Activated CD4-positive, alpha-beta memory T cell treated with anti-CD3 and anti-CD28 coated beads, Interleukin-2, amount 10 ng/mL, durations not matched to agents 7 days and 5 days (primary cell): ENCODE data around the gene EPS8L2. TPM values are rescaled to one million over a fixed set of nuclear protein-coding genes. Genes with fewer than 3 reads are reported as not detected.

ENCODE experiments used
- CTCF ChIA-PET: fragments of 350-600 bp; sonication (Branson Sonifier 250); formaldehyde crosslinking; loops from one replicate; lab custom pipeline; 2021; ENCODE audit warnings: antibody characterized with exemption, inconsistent platforms; lab: Charles Lee
- POLR2A ChIA-PET: fragments of 350-600 bp; sonication (Branson Sonifier 250); formaldehyde crosslinking; loops from one replicate; lab custom pipeline; 2021; ENCODE audit warnings: antibody characterized with exemption; lab: Charles Lee
- DNase-seq: peaks from one replicate; pipeline ENCODE4 v3.0.0-alpha.2; 2020
- H3K27ac Mint-ChIP-seq: one replicate; pipeline ENCODE4 v1.8.0; 2021; ENCODE audit warnings: mild to moderate bottlenecking, mixed read lengths
- H3K27me3 Mint-ChIP-seq: one replicate; pipeline ENCODE4 v1.8.0; 2021; ENCODE audit warnings: mixed read lengths
- H3K36me3 Mint-ChIP-seq: one replicate; pipeline ENCODE4 v1.8.0; 2021; ENCODE audit warnings: low read depth, mixed read lengths
- H3K4me1 Mint-ChIP-seq: one replicate; pipeline ENCODE4 v1.8.0; 2021; ENCODE audit warnings: mixed read lengths
- H3K4me3 Mint-ChIP-seq: one replicate; pipeline ENCODE4 v1.8.0; 2021; ENCODE audit warnings: mild to moderate bottlenecking, mixed read lengths
- H3K9me3 Mint-ChIP-seq: one replicate; pipeline ENCODE4 v1.8.0; 2021; ENCODE audit warnings: mixed read lengths
- total RNA-seq, 2 experiments: library from RNA; stranded (reverse); gene quantifications; one replicate each; pipeline ENCODE4 v1.2.3, GENCODE V29; 2021

Gene EPS8L2
- total RNA-seq = 10 to 100 TPM; 16.2 to 19.4 TPM

GRCh38 chr11:705646-706438, at the start of gene EPS8L2:
EPS8L2 (plus strand) TSS chr11:706231; CDS start chr11:709408, 3,177 bp downstream.
- Mint-ChIP-seq H3K36me3 (peaks cover 3% of the 10 kb centered on the region), H3K9me3 (no peaks in the 10 kb centered on the region), H3K4me1 (peaks cover 5% of the 10 kb centered on the region), H3K4me3 (no peak within 1 kb of the TSS), H3K27me3 (peaks cover 11% of the 10 kb centered on the region), H3K27ac (no peak within 1 kb of the TSS)
- ChIA-PET POLR2A (interaction anchor here (0.8 kb wide), 1 partner anchor 9 kb away, joined by 3 read pairs; no protein-coding TSS in a partner anchor), CTCF (no interaction called here)
- DNase-seq = no peak

- no peaks in the 10 kb centered on the region for H3K27me3 Mint-ChIP-seq
- ChIA-PET CTCF (no interaction called here), POLR2A (no interaction called here)
- H3K4me1 Mint-ChIP-seq = no peaks in the 10 kb centered on the region
- no peak overlapping the region for H3K4me3 Mint-ChIP-seq
- no peak for DNase-seq
- no peak overlapping the region for H3K27ac Mint-ChIP-seq
- H3K9me3 Mint-ChIP-seq = no peaks in the 10 kb centered on the region
- peaks cover 5% of the 10 kb centered on the region for H3K36me3 Mint-ChIP-seq
These were observed 49.6 kb upstream of the EPS8L2 start for GRCh38 chr11:656426-656825.

GRCh38 chr11:656866-657265, 49.2 kb upstream of the EPS8L2 start:
- ChIA-PET POLR2A (no interaction called here), CTCF (no interaction called here)
- H3K27me3 Mint-ChIP-seq = no peaks in the 10 kb centered on the region
- H3K9me3 Mint-ChIP-seq = no peaks in the 10 kb centered on the region
- no peak for DNase-seq
- no peaks in the 10 kb centered on the region for H3K4me1 Mint-ChIP-seq
- H3K4me3 Mint-ChIP-seq = no peak overlapping the region
- no peak overlapping the region for H3K27ac Mint-ChIP-seq
- peaks cover 5% of the 10 kb centered on the region for H3K36me3 Mint-ChIP-seq

- Mint-ChIP-seq H3K27me3 (no peaks in the 10 kb centered on the region), H3K9me3 (no peaks in the 10 kb centered on the region), H3K36me3 (peaks cover 7% of the 10 kb centered on the region), H3K4me3 (no peak overlapping the region), H3K27ac (no peak overlapping the region), H3K4me1 (no peaks in the 10 kb centered on the region)
- ChIA-PET CTCF (no interaction called here), POLR2A (no interaction called here)
- no peak for DNase-seq
These were observed 48.3 kb upstream of the EPS8L2 start for GRCh38 chr11:657691-658126.

- CTCF ChIA-PET = no interaction called here
- POLR2A ChIA-PET = no interaction called here
- H3K4me1 Mint-ChIP-seq = no peaks in the 10 kb centered on the region
- H3K27ac Mint-ChIP-seq = no peak overlapping the region
- H3K36me3 Mint-ChIP-seq = peaks cover 10% of the 10 kb centered on the region
- DNase-seq = no peak
- no peak overlapping the region for H3K4me3 Mint-ChIP-seq
- H3K27me3 Mint-ChIP-seq = no peaks in the 10 kb centered on the region
- no peaks in the 10 kb centered on the region for H3K9me3 Mint-ChIP-seq
These were observed 46.4 kb upstream of the EPS8L2 start for GRCh38 chr11:659532-660085.

GRCh38 chr11:660281-660680, 45.8 kb upstream of the EPS8L2 start:
- no peak for DNase-seq
- ChIA-PET CTCF (interaction anchor here (0.6 to 2.9 kb wide), 2 partner anchors 64 to 212 kb away, joined by 4 to 12 read pairs; no protein-coding TSS in a partner anchor), POLR2A (no interaction called here)
- H3K27ac Mint-ChIP-seq = no peak overlapping the region
- H3K27me3 Mint-ChIP-seq = no peaks in the 10 kb centered on the region
- no peaks in the 10 kb centered on the region for H3K4me1 Mint-ChIP-seq
- H3K36me3 Mint-ChIP-seq = peaks cover 10% of the 10 kb centered on the region
- H3K9me3 Mint-ChIP-seq = no peaks in the 10 kb centered on the region
- no peak overlapping the region for H3K4me3 Mint-ChIP-seq

GRCh38 chr11:660681-661444, 45.2 kb upstream of the EPS8L2 start:
- POLR2A ChIA-PET = interaction anchor here (0.6 kb wide), 1 partner anchor 128 kb away, joined by 3 read pairs; no protein-coding TSS in a partner anchor

GRCh38 chr11:662689-663274, 43.2 kb upstream of the EPS8L2 start:
- no peak overlapping the region for H3K27ac Mint-ChIP-seq
- H3K36me3 Mint-ChIP-seq = peaks cover 15% of the 10 kb centered on the region
- H3K27me3 Mint-ChIP-seq = no peaks in the 10 kb centered on the region
- ChIA-PET POLR2A (no interaction called here), CTCF (interaction anchor here (1.4 to 2.9 kb wide), 2 partner anchors 61 to 64 kb away, joined by 3 to 12 read pairs; no protein-coding TSS in a partner anchor)
- H3K4me3 Mint-ChIP-seq = no peak overlapping the region
- H3K4me1 Mint-ChIP-seq = no peaks in the 10 kb centered on the region
- no peaks in the 10 kb centered on the region for H3K9me3 Mint-ChIP-seq
- peak; percentile 45 for DNase-seq

More at GRCh38 chr11:660681-661444, 45.2 kb upstream of the EPS8L2 start:
- CTCF ChIA-PET = interaction anchor here (0.6 to 2.9 kb wide), 2 partner anchors 63 to 212 kb away, joined by 4 to 12 read pairs; no protein-coding TSS in a partner anchor
- Mint-ChIP-seq H3K27ac (no peak overlapping the region), H3K27me3 (no peaks in the 10 kb centered on the region), H3K9me3 (no peaks in the 10 kb centered on the region), H3K4me3 (no peak overlapping the region), H3K4me1 (no peaks in the 10 kb centered on the region), H3K36me3 (peaks cover 11% of the 10 kb centered on the region)
- DNase-seq = no peak

GRCh38 chr11:665062-665703, 40.8 kb upstream of the EPS8L2 start:
- Mint-ChIP-seq H3K4me1 (no peaks in the 10 kb centered on the region), H3K27ac (no peak overlapping the region), H3K36me3 (peaks cover 15% of the 10 kb centered on the region), H3K4me3 (no peak overlapping the region), H3K27me3 (no peaks in the 10 kb centered on the region), H3K9me3 (no peaks in the 10 kb centered on the region)
- no peak for DNase-seq
- ChIA-PET CTCF (interaction anchor here (0.6 kb wide), 1 partner anchor 24 kb away, joined by 3 read pairs; no protein-coding TSS in a partner anchor), POLR2A (no interaction called here)

- Mint-ChIP-seq H3K9me3 (no peaks in the 10 kb centered on the region), H3K36me3 (peaks cover 15% of the 10 kb centered on the region), H3K4me1 (no peaks in the 10 kb centered on the region), H3K27ac (no peak overlapping the region), H3K4me3 (no peak overlapping the region), H3K27me3 (no peaks in the 10 kb centered on the region)
- ChIA-PET POLR2A (no interaction called here), CTCF (no interaction called here)
- DNase-seq = no peak
These were observed 40.2 kb upstream of the EPS8L2 start for GRCh38 chr11:665704-666281.

GRCh38 chr11:673866-674265, 32.2 kb upstream of the EPS8L2 start:
- no peaks in the 10 kb centered on the region for H3K27me3 Mint-ChIP-seq
- no peak overlapping the region for H3K4me3 Mint-ChIP-seq
- no peak overlapping the region for H3K27ac Mint-ChIP-seq
- no peak for DNase-seq
- peaks cover 27% of the 10 kb centered on the region for H3K36me3 Mint-ChIP-seq
- ChIA-PET CTCF (no interaction called here), POLR2A (interaction anchor here (1.1 to 1.2 kb wide), 2 partner anchors 22 to 62 kb away, joined by 3 read pairs; partner anchors contain the start of gene TMEM80)
- H3K9me3 Mint-ChIP-seq = no peaks in the 10 kb centered on the region
- no peaks in the 10 kb centered on the region for H3K4me1 Mint-ChIP-seq

- peaks cover 27% of the 10 kb centered on the region for H3K36me3 Mint-ChIP-seq
- H3K27me3 Mint-ChIP-seq = no peaks in the 10 kb centered on the region
- no peak overlapping the region for H3K27ac Mint-ChIP-seq
- ChIA-PET POLR2A (interaction anchor here (1.1 to 1.2 kb wide), 2 partner anchors 22 to 62 kb away, joined by 3 read pairs; partner anchors contain the start of gene TMEM80), CTCF (interaction anchor here (0.6 to 1.1 kb wide), 3 partner anchors 11 to 70 kb away, joined by 3 read pairs; no protein-coding TSS in a partner anchor)
- H3K4me1 Mint-ChIP-seq = no peaks in the 10 kb centered on the region
- H3K4me3 Mint-ChIP-seq = no peak overlapping the region
- H3K9me3 Mint-ChIP-seq = no peaks in the 10 kb centered on the region
- DNase-seq = no peak
These were observed 31.6 kb upstream of the EPS8L2 start for GRCh38 chr11:674406-674805.
